OCI-LY1 (cell line): ENCODE measurements around the gene KRTCAP2.

Experiments used
- H2AFZ ChIP-seq: fragments of 200-600 bp; sonication (generic), shearing (Covaris generic); 2 replicates; pipeline ENCODE4 v1.6.0; 2014; ENCODE audit warnings: antibody characterized with exemption, mild to moderate bottlenecking, low read length
- H3F3A ChIP-seq: fragments of 200-600 bp; sonication (generic), shearing (Covaris generic); 2 replicates; pipeline ENCODE4 v1.6.0; 2014; ENCODE audit warnings: mild to moderate bottlenecking, antibody characterized with exemption, low read length, moderate library complexity; ENCODE audit not compliant: insufficient read depth
- H3K27ac ChIP-seq: fragments of 200-600 bp; sonication (generic); 2 replicates; pipeline ENCODE4 v1.5.1; 2014; ENCODE audit warnings: low read length, mixed run types, mild to moderate bottlenecking, low read depth; ENCODE audit not compliant: poor library complexity, severe bottlenecking
- H3K27me3 ChIP-seq: fragments of 200-600 bp; sonication (generic); 2 replicates; pipeline ENCODE4 v1.6.0; 2014; ENCODE audit warnings: antibody characterized with exemption, mild to moderate bottlenecking, low read length, moderate library complexity; ENCODE audit not compliant: insufficient read depth
- H3K36me3 ChIP-seq: fragments of 200-600 bp; sonication (generic); 2 replicates; pipeline ENCODE4 v1.6.1; 2014; ENCODE audit warnings: mild to moderate bottlenecking, antibody characterized with exemption, low read length, moderate library complexity, mixed read lengths; ENCODE audit not compliant: insufficient read depth
- H3K4me1 ChIP-seq: fragments of 200-600 bp; sonication (generic); 2 replicates; pipeline ENCODE4 v1.5.1; 2014; ENCODE audit warnings: mild to moderate bottlenecking, low read length, moderate library complexity; ENCODE audit not compliant: insufficient read depth, severe bottlenecking
- H3K4me2 ChIP-seq: fragments of 200-600 bp; sonication (generic), shearing (Covaris generic); 2 replicates; pipeline ENCODE4 v1.6.1; 2014; ENCODE audit warnings: low read length
- H3K4me3 ChIP-seq: fragments of 200-600 bp; sonication (generic); 2 replicates; pipeline ENCODE4 v1.5.1; 2014; ENCODE audit warnings: low read length, low read depth, mild to moderate bottlenecking, mixed read lengths; ENCODE audit not compliant: poor library complexity, severe bottlenecking
- H3K79me2 ChIP-seq: fragments of 200-600 bp; shearing (Covaris generic); 2 replicates; pipeline ENCODE4 v1.6.1; 2016; ENCODE audit warnings: mixed run types, low read length, mixed read lengths; ENCODE audit not compliant: insufficient read depth
- H3K9ac ChIP-seq: fragments of 200-600 bp; sonication (generic), shearing (Covaris generic); 2 replicates; pipeline ENCODE4 v1.6.1; 2014; ENCODE audit warnings: mild to moderate bottlenecking, low read length, mixed read lengths
- H3K9me2 ChIP-seq: fragments of 200-600 bp; sonication (generic), shearing (Covaris generic); 2 replicates; pipeline ENCODE4 v1.6.1; 2014; ENCODE audit warnings: low read depth, mild to moderate bottlenecking, low read length, mixed read lengths
- H3K9me3 ChIP-seq: fragments of 200-600 bp; shearing (Covaris generic); 2 replicates; pipeline ENCODE4 v1.6.1; 2014; ENCODE audit warnings: low read length, mixed read lengths
- H4K20me1 ChIP-seq: fragments of 200-600 bp; sonication (generic), shearing (Covaris generic); 2 replicates; pipeline ENCODE4 v1.6.0; 2016; ENCODE audit warnings: mild to moderate bottlenecking, low read length; ENCODE audit not compliant: insufficient read depth
- CTCF ChIP-seq: fragments of 200-600 bp; sonication (generic), shearing (Covaris generic); IDR thresholded peaks from 2 replicates; pipeline ENCODE4 v1.5.1; 2017; ENCODE audit warnings: mild to moderate bottlenecking, antibody characterized with exemption, low read length, moderate library complexity, mixed read lengths
- EZH2 ChIP-seq: fragments of 200-600 bp; sonication (generic), shearing (Covaris generic); IDR thresholded peaks from 2 replicates; pipeline ENCODE4 v1.8.0; 2017; ENCODE audit warnings: borderline replicate concordance, mixed run types, mild to moderate bottlenecking, antibody characterized with exemption, low read length, moderate library complexity, mixed read lengths

Gene KRTCAP2

DNA sequence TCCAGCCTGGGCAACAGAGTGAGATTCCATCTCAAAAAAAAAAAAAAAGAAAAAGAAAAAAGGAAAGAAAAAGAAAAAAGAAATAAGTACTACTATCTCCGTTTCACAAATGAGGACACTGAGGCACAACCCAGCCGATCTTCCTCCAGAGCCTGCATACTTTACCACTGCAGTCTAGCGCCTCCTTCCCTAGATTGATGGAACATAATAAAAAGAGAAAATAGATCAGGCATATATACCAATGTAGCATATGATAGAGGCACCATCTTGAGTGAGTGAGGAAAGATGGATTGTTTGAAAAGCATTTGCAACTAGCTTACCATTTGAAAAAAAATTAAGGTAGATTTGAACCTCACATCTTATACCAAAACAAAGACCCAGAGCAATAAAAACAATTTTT is 27.6 kb downstream of the KRTCAP2 start:
- peaks cover 7% of the 10 kb centered on the region for H3K27me3 ChIP-seq

GRCh38 chr1:155141749-155142148 is 31.4 kb downstream of the KRTCAP2 start:
- Histone ChIP-seq H3K36me3 (no peaks in the 10 kb centered on the region), H3K4me1 (peaks cover 22% of the 10 kb centered on the region), H3K9me3 (peaks cover 5% of the 10 kb centered on the region; the same call in 1 of the 2 replicates), H3K79me2 (no peaks in the 10 kb centered on the region), H2AFZ (no peak overlapping the region), H3K27ac (no peak overlapping the region), H3K9ac (no peak overlapping the region), H3K9me2 (no peaks in the 10 kb centered on the region), H4K20me1 (no peaks in the 10 kb centered on the region), H3K4me3 (no peak overlapping the region), H3F3A (0 out of 2 replicates have a peak, but pooled peaks cover 2% of the 10 kb centered on the region), H3K4me2 (no peak overlapping the region), H3K27me3 (peaks cover 4% of the 10 kb centered on the region; the same call in 1 of the 2 replicates)
- TF ChIP-seq CTCF = no peak
- TF ChIP-seq EZH2 = no peak

More for the DNA sequence above, 27.6 kb downstream of the KRTCAP2 start:
- H4K20me1 ChIP-seq = no peaks in the 10 kb centered on the region
- no peaks in the 10 kb centered on the region for H3K36me3 ChIP-seq
- H3K9ac ChIP-seq = no peak overlapping the region
- peaks cover 5% of the 10 kb centered on the region; the same call in 1 of the 2 replicates for H3K9me3 ChIP-seq
- no peak overlapping the region for H3K4me2 ChIP-seq
- no peak overlapping the region for H3K4me3 ChIP-seq
- H3K9me2 ChIP-seq = no peaks in the 10 kb centered on the region
- H3K27ac ChIP-seq = no peak overlapping the region
- no peaks in the 10 kb centered on the region for H3F3A ChIP-seq
- peaks cover 3% of the 10 kb centered on the region for H3K4me1 ChIP-seq
- TF ChIP-seq EZH2 = no peak
- TF ChIP-seq CTCF = no peak
- no peaks in the 10 kb centered on the region for H3K79me2 ChIP-seq
- H2AFZ ChIP-seq = no peak overlapping the region

GRCh38 chr1:155140630-155140953 is 32.5 kb downstream of the KRTCAP2 start:
- TF ChIP-seq CTCF (no peak), EZH2 (no peak)
- H3K27me3 ChIP-seq = peaks cover 4% of the 10 kb centered on the region; the same call in 1 of the 2 replicates
- H3K4me1 ChIP-seq = peaks cover 25% of the 10 kb centered on the region
- H2AFZ ChIP-seq = no peak overlapping the region
- no peaks in the 10 kb centered on the region for H3K36me3 ChIP-seq
- peak overlapping the region; percentile 99 for H3K4me2 ChIP-seq
- H3K27ac ChIP-seq = no peak overlapping the region
- no peaks in the 10 kb centered on the region for H3K79me2 ChIP-seq
- H3K9ac ChIP-seq = peak overlapping the region; percentile 87; the same call in 1 of the 2 replicates
- 0 out of 2 replicates have a peak, but pooled peaks cover 3% of the 10 kb centered on the region for H3F3A ChIP-seq
- H4K20me1 ChIP-seq = no peaks in the 10 kb centered on the region
- no peaks in the 10 kb centered on the region for H3K9me2 ChIP-seq
- H3K4me3 ChIP-seq = peak overlapping the region; percentile 94
- H3K9me3 ChIP-seq = peaks cover 5% of the 10 kb centered on the region; the same call in 1 of the 2 replicates
